ENCODE data around the gene SORCS2. TPM values are rescaled to one million over a fixed set of nuclear protein-coding genes. Genes with fewer than 3 reads are reported as not detected.

The SORCS2 gene
- total RNA-seq, 1 donor from 2014 or later, result 10.9 TPM

DNA sequence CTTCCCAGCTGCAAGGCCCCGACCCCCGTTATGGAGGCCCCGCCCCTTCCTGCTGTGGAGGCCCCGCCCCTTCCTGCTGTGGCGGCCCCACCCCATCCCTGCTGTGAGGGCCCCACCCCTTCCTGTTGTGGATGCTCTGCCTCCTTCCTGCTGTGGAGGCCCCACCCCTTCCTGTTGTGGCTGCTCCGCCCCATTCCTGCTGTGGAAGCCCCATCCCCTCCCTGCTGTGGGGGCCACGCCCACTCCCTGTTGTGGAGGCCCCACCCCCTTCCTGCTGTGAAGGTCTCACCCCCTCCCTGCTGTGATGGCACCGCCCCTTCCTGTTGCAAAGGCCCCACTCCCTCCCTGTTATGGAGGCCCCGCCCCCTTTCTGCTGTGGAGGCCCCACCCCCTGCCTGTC is 347.3 kb downstream of the SORCS2 start:
- Mint-ChIP-seq H3K9me3 (ENCODE audit: low read depth) (peaks cover 2% of the 10 kb centered on the region), H3K27ac (ENCODE audit: unreplicated experiment) (no peak overlapping the region), H3K4me3 (ENCODE audit: unreplicated experiment) (no peak overlapping the region), H3K36me3 (ENCODE audit: low read depth) (no peaks in the 10 kb centered on the region), H3K27me3 (ENCODE audit: low read depth) (no peaks in the 10 kb centered on the region), H3K4me1 (ENCODE audit: low read depth) (no peaks in the 10 kb centered on the region)
- no peak for DNase-seq (ENCODE audit: low spot score)
- TF ChIP-seq, protein P1, sequence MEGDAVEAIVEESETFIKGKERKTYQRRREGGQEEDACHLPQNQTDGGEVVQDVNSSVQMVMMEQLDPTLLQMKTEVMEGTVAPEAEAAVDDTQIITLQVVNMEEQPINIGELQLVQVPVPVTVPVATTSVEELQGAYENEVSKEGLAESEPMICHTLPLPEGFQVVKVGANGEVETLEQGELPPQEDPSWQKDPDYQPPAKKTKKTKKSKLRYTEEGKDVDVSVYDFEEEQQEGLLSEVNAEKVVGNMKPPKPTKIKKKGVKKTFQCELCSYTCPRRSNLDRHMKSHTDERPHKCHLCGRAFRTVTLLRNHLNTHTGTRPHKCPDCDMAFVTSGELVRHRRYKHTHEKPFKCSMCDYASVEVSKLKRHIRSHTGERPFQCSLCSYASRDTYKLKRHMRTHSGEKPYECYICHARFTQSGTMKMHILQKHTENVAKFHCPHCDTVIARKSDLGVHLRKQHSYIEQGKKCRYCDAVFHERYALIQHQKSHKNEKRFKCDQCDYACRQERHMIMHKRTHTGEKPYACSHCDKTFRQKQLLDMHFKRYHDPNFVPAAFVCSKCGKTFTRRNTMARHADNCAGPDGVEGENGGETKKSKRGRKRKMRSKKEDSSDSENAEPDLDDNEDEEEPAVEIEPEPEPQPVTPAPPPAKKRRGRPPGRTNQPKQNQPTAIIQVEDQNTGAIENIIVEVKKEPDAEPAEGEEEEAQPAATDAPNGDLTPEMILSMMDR (IDR thresholded peaks at IDR 0.05), result no peak

DNA sequence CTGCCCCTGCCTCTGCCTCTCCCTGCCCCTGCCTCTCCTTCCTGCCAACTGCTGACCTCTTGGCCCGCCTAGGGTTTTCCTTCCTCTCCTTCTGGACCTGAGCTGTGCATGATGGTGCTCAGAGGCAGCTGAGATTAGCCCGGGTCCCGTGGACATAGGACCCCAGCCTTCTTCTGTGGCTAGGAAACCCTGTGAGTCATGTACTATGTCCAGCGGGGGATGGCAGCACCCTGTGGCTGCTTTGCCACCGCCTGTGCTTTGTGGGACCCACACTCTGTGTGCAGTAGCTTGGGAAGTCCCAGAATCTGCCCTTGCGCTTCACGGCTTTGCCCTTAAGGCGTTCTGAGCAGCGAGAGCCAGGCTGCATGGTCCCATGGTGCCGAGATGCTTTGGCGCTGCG is 347.9 kb downstream of the SORCS2 start:
- no peaks in the 10 kb centered on the region for H3K36me3 Mint-ChIP-seq (ENCODE audit: low read depth)
- no peaks in the 10 kb centered on the region for H3K27me3 Mint-ChIP-seq (ENCODE audit: low read depth)
- TF ChIP-seq, protein P1 (IDR thresholded peaks at IDR 0.05), result no peak

DNA sequence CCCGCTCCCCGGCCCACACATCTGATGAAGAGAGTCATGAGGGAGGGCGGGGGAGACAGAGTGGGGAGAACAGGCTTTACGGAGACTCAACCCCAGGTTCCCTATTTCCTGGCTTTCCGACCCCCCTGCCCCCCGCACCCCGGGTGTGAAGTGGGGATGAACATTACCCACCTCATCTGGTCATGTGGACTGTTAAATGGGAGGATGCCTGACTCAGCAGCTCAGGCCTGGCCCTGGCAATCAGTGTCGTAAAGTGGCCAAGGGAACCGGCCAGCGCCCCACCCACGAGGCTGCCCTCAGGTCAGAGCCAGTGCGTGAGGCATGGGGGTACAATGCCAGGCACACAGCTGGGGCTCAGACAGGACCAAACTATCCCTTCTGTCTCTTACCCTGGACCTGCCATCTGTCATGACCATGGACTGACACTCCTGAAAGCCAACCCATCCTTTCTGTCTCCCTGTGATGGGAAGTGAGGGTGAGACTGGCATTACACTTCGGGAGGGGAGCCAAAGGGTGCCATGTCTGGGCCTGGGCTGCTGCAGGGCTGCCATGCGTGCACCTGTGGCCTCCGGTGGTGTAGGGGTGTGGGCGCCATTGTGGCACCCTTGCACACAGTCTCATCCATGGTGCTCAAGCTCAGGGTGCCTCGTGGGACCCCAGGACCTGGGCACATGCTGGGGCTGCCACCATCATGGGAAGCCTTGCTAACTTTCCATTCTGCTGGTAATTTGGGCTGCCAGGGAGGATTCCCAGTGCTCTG is 348.5 kb downstream of the SORCS2 start:
- no peak for DNase-seq (ENCODE audit: low spot score)
- Mint-ChIP-seq H3K9me3 (ENCODE audit: low read depth) (peaks cover 2% of the 10 kb centered on the region), H3K4me1 (ENCODE audit: low read depth) (no peaks in the 10 kb centered on the region), H3K4me3 (ENCODE audit: unreplicated experiment) (no peak overlapping the region), H3K36me3 (ENCODE audit: low read depth) (no peaks in the 10 kb centered on the region), H3K27me3 (ENCODE audit: low read depth) (no peaks in the 10 kb centered on the region), H3K27ac (ENCODE audit: unreplicated experiment) (no peak overlapping the region)
- TF ChIP-seq, protein P1 (IDR thresholded peaks at IDR 0.05), result no peak

More for the DNA sequence above, 347.9 kb downstream of the SORCS2 start:
- H3K4me1 Mint-ChIP-seq (ENCODE audit: low read depth), result no peaks in the 10 kb centered on the region
- H3K9me3 Mint-ChIP-seq (ENCODE audit: low read depth), result peaks cover 2% of the 10 kb centered on the region
- no peak overlapping the region for H3K27ac Mint-ChIP-seq (ENCODE audit: unreplicated experiment)
- H3K4me3 Mint-ChIP-seq (ENCODE audit: unreplicated experiment), result no peak overlapping the region
- no peak for DNase-seq (ENCODE audit: low spot score)

DNA sequence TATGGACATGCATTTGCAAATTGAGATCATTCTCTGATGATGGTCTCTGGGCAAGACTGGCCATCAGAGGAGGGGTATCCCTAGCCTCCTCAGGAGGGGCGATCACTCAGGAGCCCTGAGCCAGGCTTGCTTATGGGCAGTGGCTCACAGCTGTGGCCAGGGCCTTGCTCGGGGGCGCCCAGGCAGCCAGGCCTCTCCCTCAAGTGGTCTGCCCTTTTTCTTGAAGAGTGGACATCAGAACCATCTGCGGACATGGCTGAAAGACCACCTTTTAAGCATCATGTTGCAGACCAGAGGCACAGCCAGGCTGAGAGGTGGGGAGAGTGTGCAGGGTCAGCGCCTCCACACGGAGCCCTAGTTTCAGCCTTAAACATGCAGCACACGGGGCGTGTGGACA is 349.1 kb downstream of the SORCS2 start:
- Mint-ChIP-seq H3K27me3 (ENCODE audit: low read depth) (no peaks in the 10 kb centered on the region), H3K4me3 (ENCODE audit: unreplicated experiment) (no peak overlapping the region), H3K4me1 (ENCODE audit: low read depth) (peaks cover 1% of the 10 kb centered on the region), H3K36me3 (ENCODE audit: low read depth) (no peaks in the 10 kb centered on the region), H3K9me3 (ENCODE audit: low read depth) (peaks cover 2% of the 10 kb centered on the region), H3K27ac (ENCODE audit: unreplicated experiment) (peak overlapping the region; percentile 41)
- TF ChIP-seq, protein P1 (IDR thresholded peaks at IDR 0.05), result no peak
- DNase-seq (ENCODE audit: low spot score), result no peak

DNA sequence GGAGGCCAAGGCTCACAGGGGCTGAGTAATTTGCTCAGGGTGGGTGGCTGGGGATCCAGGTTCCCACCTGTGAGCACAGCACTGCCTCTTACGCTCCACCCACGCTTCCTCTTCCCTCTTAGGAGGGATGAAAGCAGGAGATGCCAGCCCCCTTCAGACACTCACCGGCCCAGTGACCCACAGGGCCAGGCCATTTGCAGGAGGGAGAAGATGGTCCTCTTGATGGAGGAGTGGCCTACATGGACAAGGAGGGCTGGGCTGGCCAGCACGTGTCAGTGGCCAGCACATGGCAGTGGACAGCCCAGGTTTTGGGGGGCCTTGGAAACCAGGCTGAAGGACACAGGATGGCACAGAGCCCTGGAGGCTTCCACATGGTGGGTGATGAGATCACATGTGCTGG is 350.4 kb downstream of the SORCS2 start:
- H3K4me3 Mint-ChIP-seq (ENCODE audit: unreplicated experiment), result no peak overlapping the region
- TF ChIP-seq, protein P1 (IDR thresholded peaks at IDR 0.05), result no peak
- DNase-seq (ENCODE audit: low spot score), result no peak
- no peak overlapping the region for H3K27ac Mint-ChIP-seq (ENCODE audit: unreplicated experiment)
- no peaks in the 10 kb centered on the region for H3K36me3 Mint-ChIP-seq (ENCODE audit: low read depth)
- no peaks in the 10 kb centered on the region for H3K27me3 Mint-ChIP-seq (ENCODE audit: low read depth)
- peaks cover 14% of the 10 kb centered on the region for H3K4me1 Mint-ChIP-seq (ENCODE audit: low read depth)
- peaks cover 2% of the 10 kb centered on the region for H3K9me3 Mint-ChIP-seq (ENCODE audit: low read depth)

Data from chondrocyte (in vitro differentiated cells).